Measurements from ENCODE around the gene DGAT2.

The DGAT2 gene

GRCh38 chr11:75780888-75781287, 12.3 kb downstream of the DGAT2 start:
- DNase-seq (ENCODE audit: low spot score): no peak

- DNase-seq (ENCODE audit: low spot score): no peak
Measured at GRCh38 chr11:75781296-75781695, 12.7 kb downstream of the DGAT2 start.

GRCh38 chr11:75781831-75782230, 13.3 kb downstream of the DGAT2 start:
- no peak for DNase-seq (ENCODE audit: low spot score)

GRCh38 chr11:75782540-75783263, 14.1 kb downstream of the DGAT2 start:
- no peak for DNase-seq (ENCODE audit: low spot score)

- DNase-seq (ENCODE audit: low spot score): no peak
Measured at GRCh38 chr11:75783416-75784084, 15.0 kb downstream of the DGAT2 start.

GRCh38 chr11:75784085-75784478, 15.5 kb downstream of the DGAT2 start:
- no peak for DNase-seq (ENCODE audit: low spot score)

GRCh38 chr11:75784506-75784905, 15.9 kb downstream of the DGAT2 start:
- no peak for DNase-seq (ENCODE audit: low spot score)

- DNase-seq (ENCODE audit: low spot score): no peak
Measured at GRCh38 chr11:75785187-75785586, 16.6 kb downstream of the DGAT2 start.

- DNase-seq (ENCODE audit: low spot score): no peak
Measured at GRCh38 chr11:75786101-75786736, 17.6 kb downstream of the DGAT2 start.

- no peak for DNase-seq (ENCODE audit: low spot score)
Measured at GRCh38 chr11:75789521-75789920, 20.9 kb downstream of the DGAT2 start.

- DNase-seq (ENCODE audit: low spot score): no peak
Measured at GRCh38 chr11:75790986-75791385, 22.4 kb downstream of the DGAT2 start.

- DNase-seq (ENCODE audit: low spot score): no peak
Measured at GRCh38 chr11:75792127-75792731, 23.7 kb downstream of the DGAT2 start.

GRCh38 chr11:75792997-75793800, 24.6 kb downstream of the DGAT2 start:
- no peak for DNase-seq (ENCODE audit: low spot score)

GRCh38 chr11:75793966-75794365, 25.4 kb downstream of the DGAT2 start:
- DNase-seq (ENCODE audit: low spot score): no peak

GRCh38 chr11:75795276-75796090, 26.9 kb downstream of the DGAT2 start:
- no peak for DNase-seq (ENCODE audit: low spot score)

- DNase-seq (ENCODE audit: low spot score): no peak
Measured at GRCh38 chr11:75796091-75796435, 27.5 kb downstream of the DGAT2 start.

GRCh38 chr11:75797116-75797515, 28.5 kb downstream of the DGAT2 start:
- DNase-seq (ENCODE audit: low spot score): no peak

- DNase-seq (ENCODE audit: low spot score): peak; percentile 62
Measured at GRCh38 chr11:75797792-75798191, 29.2 kb downstream of the DGAT2 start.

- DNase-seq (ENCODE audit: low spot score): no peak
Measured at GRCh38 chr11:75800136-75800675, 31.6 kb downstream of the DGAT2 start.

- DNase-seq (ENCODE audit: low spot score): no peak
Measured at GRCh38 chr11:75800728-75801361, 32.3 kb downstream of the DGAT2 start.

Measured in GM03348 (cell line).